GM21526 (cell line): Measurements from ENCODE around the gene ADARB2.

ENCODE experiments used
- ATAC-seq: cut with Tn5 transposase; IDR thresholded peaks from one replicate; pipeline ENCODE4 v1.9.1; 2021; ENCODE audit warnings: moderate library complexity; ENCODE audit not compliant: unreplicated experiment, low FRiP score

ADARB2 gene

DNA sequence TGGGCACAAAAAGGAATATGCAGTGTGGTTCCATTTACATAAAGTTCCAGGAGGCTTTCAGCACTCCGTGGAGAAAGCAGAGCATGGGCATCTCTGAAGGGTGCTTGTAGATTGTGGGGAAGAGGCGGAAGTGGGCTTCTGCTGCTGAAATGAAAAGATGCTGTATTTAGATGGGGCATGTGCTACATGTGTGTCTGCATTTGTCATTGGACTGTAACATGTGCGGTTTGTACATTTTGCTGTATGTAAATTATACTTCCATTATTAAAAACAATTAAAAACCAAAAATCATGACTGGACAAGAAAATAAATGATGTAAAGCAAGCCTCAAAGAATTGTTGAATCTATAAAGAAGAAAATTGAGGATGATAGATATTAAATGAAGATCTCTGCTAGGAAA, 347.1 kb downstream of the ADARB2 start:
- ATAC-seq = no peak

DNA sequence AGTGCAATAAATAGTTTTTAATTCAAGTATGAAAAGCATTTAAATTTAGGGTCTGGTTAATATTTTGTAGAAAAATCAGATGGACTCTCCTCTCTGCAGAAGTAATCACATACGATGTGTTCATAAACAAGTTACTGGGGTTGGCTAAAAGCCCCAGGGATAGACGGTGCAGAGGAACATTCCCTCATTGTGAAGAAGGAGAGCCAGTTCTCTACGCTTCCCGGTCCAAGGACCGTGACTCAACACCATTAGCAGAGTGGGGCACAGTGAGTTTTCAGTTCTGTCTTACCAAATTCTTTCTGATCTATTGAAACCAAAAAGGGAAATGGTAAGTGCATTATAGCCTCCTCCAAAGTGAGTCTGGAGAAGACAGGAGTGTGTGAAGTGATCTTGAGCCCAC, 353.3 kb downstream of the ADARB2 start:
- ATAC-seq = no peak

DNA sequence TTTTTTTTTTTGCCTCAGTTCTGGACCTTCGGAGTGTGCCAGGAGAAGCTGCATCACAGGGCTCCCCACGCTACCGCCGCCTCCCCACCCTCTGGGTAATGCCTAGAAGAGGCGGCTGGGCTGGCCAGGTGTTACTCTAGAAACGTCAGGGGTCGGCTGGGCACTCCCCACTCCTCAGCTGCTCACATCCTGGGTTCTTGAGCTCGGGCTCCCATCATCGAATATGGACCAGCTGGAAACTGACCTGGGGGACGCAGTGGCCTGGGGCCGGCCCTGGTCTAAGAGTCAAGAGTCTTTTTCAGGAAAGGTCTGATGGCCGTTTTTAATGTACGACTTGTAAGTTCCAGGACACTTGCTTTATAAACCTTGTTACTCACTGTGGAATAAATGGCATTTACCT, 354.6 kb downstream of the ADARB2 start:
- ATAC-seq = no peak

DNA sequence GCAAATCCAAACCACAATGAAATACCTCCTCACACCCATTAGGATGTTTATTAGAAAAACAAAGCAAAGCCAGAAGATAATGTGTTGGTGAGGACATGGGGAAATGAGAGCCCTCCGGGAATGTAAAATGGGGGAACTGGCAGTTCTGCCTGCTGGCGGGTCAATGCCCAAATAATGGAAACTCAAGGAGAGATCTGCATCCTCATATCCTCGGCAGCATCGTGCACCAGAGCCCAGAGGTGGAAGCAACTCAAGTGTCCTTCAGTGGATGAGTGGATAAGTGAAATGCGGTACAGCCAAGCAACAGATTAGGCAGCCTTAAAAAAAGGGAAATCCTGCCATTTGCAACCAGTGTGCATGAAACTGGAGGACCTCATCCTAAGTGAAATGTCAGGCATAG, 356.0 kb downstream of the ADARB2 start:
- ATAC-seq = no peak

DNA sequence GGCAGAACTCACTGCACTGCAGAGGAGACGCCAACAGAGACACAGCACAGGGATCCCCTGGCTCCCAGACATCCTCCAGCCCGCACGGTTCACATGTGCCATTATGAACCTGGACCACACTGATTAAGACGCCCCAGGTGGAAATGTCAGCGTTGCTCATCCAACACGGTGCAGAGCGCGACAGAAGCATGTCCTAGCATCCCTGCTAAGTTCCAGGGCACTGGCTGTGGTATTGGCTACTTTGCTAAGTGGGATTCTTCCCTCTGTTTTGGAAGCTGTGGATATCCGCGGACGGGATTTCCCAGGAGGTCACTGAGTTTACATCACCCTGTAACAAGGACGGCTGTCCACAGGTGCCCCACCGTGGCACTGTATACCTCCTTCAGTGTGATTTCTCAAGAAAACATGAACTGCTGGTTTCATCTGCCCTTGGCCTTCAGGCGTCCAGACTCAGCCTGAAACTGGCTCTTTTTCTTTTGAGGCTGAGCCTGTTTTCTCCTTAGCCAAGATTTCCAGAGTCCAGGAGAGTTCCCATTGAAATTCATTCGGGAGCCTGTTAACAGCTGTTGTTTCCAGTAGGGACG, 357.1 kb downstream of the ADARB2 start:
- ATAC-seq = no peak

DNA sequence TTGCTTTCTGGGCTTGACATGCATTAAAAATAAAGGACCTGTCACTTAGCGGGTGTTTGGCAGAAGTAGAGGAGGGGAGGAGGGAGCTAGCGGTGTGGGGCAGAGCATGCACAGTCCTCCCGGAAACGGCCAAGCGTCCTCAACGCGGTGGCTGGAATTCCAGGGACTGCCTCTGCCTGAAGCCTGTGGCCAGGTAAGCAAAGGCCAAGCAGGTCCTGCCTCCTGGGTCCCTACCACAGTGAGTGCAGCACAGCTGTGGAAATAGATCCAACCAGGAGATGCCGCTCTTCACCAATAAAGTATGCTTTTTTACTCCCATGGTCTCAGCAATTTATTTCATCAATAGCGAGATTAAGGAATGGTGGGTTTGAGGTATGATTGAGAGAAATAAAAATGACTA, 357.7 kb downstream of the ADARB2 start:
- no peak for ATAC-seq

DNA sequence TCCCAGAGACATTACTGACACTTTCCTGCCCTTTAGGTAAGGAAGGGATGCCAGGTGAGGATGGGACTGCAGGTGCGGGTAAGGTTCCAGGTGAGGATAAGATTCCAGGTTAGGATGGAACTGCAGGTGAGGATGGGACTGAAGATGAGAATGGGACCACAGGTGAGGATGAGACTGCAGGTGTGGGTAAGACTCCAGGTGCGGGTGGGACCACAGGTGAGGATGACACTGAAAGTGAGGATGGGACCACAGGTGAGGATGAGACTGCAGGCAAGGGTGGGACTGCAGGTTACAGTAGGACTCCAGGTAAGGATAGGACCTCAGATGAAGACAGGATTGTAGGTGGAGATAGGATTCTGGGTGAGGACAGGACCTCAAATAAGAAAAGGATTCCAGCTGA, 358.9 kb downstream of the ADARB2 start:
- ATAC-seq = no peak

DNA sequence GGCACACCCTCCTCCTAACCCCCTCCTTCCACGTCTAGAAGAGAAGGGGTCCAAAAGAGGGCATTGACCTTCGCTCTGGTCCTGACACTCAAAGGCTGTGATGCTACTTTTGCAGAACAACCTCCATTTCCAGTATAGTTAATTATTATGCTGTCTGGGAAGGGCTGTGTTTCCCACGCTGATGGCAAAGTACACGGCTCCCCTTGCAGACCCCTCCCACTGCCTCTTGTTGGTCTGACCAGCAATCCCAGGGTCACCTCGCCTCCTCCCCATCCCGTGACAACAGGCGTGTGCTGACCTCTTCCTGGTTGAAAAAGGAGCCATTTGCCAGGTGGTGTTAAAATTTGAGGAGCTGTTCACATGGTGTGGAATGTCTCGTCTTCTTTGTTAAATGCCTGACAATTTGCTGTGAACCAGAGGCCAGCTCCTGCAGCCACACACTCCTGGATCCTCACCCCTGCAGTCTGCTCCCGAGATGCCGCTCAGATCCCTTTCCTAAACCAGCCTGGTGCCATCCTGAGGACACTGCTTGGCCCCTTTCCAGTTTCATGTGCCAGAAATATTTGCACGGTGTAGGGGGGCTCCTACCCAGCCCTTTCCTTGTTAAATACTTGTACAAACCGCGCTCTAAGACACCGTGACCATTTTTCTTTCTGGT, 359.5 kb downstream of the ADARB2 start:
- no peak for ATAC-seq

DNA sequence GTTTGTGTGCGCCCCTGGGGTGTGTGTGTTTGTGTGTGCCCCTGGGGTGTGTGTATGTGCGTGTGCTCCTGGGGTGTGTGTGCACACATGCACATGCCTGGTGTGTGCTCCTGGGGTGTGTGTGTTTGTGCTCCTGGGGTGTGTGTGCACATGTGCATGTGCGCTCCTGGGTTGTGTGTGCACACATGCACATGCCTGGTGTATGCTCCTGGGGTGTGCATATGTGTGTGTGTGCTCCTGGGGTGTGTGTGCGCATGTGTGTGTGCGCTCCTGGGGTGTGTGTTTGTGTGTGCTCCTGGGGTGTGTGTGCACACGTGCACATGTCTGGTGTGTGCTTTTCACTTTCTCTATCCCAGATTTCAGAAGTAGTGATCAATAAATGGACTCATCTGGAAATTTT, 360.1 kb downstream of the ADARB2 start:
- ATAC-seq = no peak

DNA sequence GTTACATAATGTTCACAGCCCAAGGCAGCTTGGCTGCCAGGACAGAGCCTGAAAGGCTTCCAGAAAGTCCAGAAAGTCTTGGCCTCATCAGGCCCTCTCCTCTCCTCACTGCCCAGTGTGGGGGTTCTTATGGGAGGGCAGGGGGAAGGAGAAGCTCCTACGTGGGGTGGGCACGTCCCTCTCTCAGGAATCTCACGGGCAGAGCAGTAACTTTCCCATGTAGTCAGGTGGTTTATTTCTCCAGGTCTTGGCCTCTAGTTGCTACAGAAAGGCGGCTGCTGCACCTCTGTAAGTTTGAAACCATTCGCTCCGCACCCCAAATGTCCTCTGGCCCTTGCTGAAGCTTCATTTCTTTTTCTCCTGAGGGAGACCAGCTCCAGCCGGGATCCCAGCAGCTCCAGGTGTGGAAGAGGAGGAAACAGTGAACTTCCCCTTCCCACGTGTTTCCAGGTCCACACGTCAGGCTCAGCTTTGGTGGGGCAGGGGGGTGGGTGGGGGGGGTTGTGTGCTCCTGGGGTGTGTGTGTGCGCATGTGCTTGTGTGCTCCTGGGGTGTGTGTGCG, 360.9 kb downstream of the ADARB2 start:
- no peak for ATAC-seq

DNA sequence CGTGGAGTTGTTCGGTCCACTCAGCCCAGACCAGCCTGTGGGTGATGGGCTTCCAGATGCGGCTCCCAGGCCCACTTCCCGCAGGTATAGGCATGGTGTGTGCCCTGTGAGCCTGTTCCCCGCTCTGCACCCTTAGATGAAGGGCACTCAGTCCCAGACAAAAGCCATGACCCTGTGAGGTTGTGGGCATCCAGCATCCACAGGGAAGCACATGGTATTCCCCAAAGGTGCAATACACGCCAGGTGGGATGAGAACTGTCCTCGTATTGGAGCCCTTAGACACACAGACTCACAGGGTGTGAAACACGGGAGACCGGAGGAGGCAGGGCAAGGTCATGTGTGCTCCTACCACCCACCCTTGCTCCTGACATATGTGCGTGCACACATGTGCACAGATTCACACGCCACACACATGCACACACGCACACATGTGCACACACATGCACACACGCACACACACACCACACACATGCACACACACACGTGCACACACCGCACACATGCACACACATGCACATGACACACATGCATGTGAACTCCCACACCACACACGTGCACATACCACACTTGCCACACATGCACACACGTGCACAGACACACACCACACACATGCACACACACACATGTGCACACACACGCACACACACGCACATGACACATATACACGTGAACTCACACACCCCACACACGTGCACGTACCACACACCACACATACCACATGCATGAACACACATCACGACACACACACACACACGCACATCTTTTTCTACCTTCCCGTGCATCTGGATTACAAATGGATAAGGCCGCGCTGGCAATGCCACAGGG, 361.8 kb downstream of the ADARB2 start:
- no peak for ATAC-seq

DNA sequence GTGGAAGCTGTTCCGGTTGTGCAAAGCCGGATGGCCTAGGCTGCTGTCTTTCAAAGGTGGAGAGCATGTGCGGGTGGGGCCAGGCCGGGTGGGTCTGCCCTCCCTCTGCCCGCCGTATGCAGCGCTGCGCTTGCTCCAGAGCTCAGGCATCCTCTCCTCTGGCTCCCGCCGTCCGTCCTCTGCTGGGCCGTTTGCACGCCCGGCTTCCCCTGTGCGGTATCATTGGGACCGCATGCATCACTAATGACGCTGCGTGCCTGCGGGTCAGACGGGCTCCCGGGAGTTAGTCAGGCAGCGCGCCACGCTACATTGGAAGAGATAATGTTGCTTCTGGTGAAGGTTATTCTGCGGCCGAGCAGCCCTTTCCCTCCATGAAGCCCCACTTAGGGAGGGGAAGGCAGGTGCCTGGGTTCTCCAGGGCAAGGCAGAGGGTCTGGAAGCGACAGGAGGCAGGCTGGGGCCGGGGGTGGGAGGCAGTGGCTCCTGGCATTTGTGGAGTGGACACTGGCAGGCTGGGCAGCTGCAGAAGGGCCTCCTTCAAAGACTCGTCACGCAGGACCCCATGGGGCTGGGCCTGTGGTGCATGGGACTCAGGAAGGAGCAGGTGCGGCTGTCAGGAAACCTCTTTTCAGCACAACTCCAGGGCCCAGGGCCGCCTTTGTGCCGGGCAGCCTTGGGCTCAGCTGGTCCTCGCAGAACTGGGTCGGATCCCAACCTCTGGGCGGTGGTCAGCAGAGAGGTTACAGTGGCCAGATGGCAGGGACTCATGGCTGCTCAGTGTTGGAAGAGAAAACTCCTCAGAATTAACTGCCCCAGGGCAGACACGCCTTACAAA, 362.6 kb downstream of the ADARB2 start:
- ATAC-seq = no peak

DNA sequence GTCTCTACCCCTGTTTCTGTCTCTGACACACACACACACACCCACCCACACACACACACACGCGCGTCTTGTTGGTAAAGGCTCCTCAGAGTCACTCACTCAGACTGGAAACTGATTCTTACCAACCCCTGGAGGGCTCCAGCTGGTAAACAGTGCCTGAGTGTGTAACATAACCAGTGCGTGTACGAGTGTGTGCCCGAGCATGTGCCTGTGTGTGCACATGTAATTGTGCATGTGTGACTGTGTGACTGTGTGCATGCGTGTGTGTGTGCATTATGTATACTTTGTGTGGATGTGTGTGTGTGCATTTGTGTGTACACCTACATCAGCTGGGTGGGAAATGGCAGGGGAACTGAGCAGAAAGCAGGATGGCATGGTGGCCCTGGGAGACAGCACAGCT, 364.0 kb downstream of the ADARB2 start:
- no peak for ATAC-seq

DNA sequence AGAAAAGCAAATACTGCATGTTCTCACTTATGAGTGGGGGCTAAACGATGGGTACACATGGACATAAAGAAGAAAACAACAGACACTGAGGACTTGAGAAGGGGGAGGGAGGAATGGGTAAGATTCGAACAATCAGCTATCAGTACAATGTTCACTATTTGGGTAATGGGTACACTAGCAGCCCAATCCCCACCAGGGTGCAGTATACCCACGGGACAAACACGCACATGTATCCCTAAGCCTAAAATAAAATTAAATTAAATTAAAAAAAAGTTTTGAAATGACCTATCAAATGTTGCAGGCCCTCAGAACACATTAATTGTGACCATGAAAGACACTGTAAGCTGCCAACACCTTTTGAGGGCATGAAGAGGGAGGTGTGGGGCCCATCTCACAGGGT, 365.1 kb downstream of the ADARB2 start:
- ATAC-seq = no peak

DNA sequence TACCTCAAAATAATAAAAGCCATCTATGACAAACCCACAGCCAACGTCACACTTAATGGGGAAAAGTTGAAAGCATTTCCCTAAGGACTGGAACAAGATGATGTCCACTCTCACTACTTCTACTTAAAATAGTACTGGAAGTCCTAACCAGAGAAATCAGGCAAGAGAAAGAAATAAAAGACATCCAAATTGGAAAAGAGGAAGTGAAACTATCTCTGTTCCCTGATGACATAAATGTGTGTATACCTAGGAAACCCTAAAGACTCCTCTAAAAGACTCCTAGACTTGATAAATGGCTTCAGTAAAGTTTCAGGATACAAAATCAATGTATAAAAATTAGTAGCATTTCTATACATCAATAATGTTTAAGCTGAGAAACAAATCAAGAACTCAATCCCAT, 367.0 kb downstream of the ADARB2 start:
- ATAC-seq = no peak

DNA sequence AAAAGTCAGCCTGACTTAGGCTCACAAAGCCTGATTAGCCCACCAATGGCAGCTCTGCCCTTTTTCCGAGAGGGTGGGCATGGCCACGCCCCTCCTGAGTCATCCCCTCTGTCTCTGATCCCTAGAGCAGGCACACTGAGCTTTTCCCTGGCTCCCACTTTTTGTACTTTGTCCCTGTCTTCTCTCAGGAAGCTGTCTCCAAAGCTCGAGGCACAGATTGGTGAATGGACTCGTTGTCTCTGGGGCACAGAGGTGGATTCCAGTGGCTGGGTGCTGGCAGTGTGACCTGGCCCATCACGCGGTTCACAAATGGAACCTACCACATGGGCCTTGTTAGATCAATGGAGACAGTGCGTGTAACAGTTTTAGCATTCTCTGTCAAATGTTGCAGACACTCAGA, 367.7 kb downstream of the ADARB2 start:
- no peak for ATAC-seq

DNA sequence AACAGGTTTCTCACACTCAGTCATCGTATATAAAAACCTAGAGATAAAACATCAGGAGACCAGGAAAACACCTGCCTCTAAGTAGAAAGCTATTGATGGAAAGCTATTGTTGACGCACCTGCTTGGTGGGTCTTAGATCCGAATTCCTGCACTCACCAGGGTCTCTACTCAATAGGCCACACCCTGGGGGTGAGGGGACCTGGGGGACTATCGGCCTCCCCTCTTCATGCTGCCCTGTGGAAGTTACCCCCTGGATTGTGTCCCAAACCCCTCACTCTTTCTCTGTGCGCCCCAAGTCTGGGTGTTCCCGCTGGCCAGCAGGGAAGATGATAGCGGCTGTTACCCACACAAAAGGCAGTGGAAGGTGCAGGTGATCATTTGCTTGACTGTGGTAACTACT, 368.1 kb downstream of the ADARB2 start:
- ATAC-seq = no peak

DNA sequence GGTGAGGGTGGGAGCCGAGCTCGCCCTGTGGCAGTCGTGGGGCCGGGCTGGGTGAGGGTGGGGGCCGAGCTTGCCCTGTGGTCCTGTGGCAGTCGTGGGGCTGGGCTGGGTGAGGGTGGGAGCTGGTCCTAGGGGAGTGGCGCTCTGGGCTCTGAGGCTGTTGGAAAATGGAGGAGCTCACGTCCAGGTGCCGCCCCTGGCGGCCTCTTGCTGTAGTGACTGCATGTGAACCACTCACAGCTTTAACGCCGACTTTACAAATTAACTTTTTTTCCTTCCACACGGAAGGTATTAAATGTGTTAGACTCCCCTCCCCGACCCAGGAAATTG, 368.5 kb downstream of the ADARB2 start:
- ATAC-seq = no peak

DNA sequence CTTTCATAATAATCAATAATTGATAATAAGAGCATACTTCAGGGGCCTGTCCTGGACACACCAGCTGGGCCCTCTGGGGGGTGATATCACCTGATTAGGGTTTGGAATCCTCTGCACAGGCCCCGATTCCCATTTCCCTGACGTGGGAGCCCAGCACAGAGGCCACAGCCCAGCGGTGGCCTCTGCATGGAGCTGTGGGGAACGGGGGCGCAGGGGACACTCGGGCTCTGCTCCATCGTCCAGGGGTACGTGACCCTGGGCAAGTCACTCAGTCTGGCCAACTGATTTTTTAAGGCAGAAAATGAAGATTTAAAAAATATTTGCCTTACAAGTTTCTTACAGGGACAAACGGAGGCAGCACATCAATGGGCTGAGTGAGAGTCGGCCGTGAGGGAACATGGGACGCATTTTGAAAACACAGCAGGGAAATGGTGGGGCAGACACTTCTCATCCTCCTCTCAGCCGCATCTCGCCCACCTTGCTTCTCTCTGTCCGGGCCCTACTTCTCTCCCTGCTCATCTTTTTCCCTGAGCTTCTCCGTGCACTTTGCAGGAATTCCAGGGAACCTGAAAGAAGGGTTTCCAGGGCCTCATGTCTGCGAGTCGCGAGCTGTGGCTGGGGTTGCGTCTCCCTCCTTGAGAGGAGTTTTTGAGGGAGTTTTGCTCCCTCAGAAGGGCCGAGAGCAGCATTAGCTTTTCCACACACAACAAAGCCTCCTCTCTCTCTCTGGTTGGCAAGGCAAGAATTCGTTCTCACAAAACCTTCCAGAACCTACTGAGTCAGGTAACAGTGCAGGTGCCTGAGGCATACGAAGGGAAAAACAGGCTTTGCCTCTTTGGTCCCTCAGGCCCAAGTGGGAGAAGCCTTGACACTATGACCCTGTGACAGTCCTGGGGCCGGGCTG, 369.1 kb downstream of the ADARB2 start:
- no peak for ATAC-seq
